Panc1 (cell line): ENCODE measurements around the gene SH2D6. TPM values are rescaled to one million over a fixed set of nuclear protein-coding genes. Genes with fewer than 3 reads are reported as not detected.
A peak's percentile ranks its signal among the peaks of the same experiment; 100 is the strongest.

Source experiments
- ATAC-seq: fragments of 200-7000 bp; cut with Tn5 transposase; 2 replicates; pipeline ENCODE4 v1.9.1; 2020; ENCODE audit warnings: mild to moderate bottlenecking, moderate library complexity
- BruUV-seq: library from RNA; stranded (reverse); fragments of 400-500 nt; replicated peaks from 2 replicates; lab custom pipeline; 2021; lab: Mats Ljungman, UMichigan
- CTCF ChIA-PET: fragments of 300-600 bp; sonication (Branson Sonifier 250); formaldehyde crosslinking; loops from one replicate; lab custom pipeline; 2022; ENCODE audit warnings: antibody characterized with exemption; lab: Charles Lee
- POLR2A ChIA-PET: fragments of 300-600 bp; sonication (Branson Sonifier 250); formaldehyde crosslinking; loops from one replicate; lab custom pipeline; 2022; ENCODE audit warnings: antibody characterized with exemption; lab: Charles Lee
- DNase-seq: peaks from one replicate; pipeline ENCODE4 v3.0.0-alpha.2; 2010; ENCODE audit warnings: low read depth, low spot score
- H3K27ac ChIP-seq: 2 replicates; pipeline ENCODE4 v1.5.1; 2011; ENCODE audit warnings: mild to moderate bottlenecking, low read length, inconsistent platforms
- H3K27me3 ChIP-seq: fragments of 200-500 bp; sonication (Bioruptor generic); 2 replicates; pipeline ENCODE4 v1.6.0; 2014; ENCODE audit warnings: low read length, inconsistent platforms; ENCODE audit not compliant: control insufficient read depth, insufficient read depth
- H3K36me3 ChIP-seq: fragments of 200-500 bp; sonication (Bioruptor generic); 2 replicates; pipeline ENCODE4 v1.5.1; 2014; ENCODE audit warnings: inconsistent platforms, mild to moderate bottlenecking, low read length, moderate library complexity; ENCODE audit not compliant: control insufficient read depth, insufficient read depth
- H3K4me1 ChIP-seq: 2 replicates; pipeline ENCODE4 v1.5.1; 2011; ENCODE audit warnings: inconsistent platforms, mild to moderate bottlenecking, low read length, moderate library complexity; ENCODE audit not compliant: control insufficient read depth, insufficient read depth
- H3K4me3 ChIP-seq, 2 experiments: 2 replicates each; pipeline ENCODE4 v1.5.1; 2011 to 2012; ENCODE audit warnings: low read depth in 2 of 2, low read length in 2 of 2, mild to moderate bottlenecking in 2 of 2, inconsistent platforms in 1 of 2, moderate library complexity in 1 of 2
- H3K9me3 ChIP-seq: fragments of 200-500 bp; sonication (Bioruptor generic); 2 replicates; pipeline ENCODE4 v1.5.1; 2014; ENCODE audit warnings: low read depth, mild to moderate bottlenecking, inconsistent platforms, low read length, moderate library complexity; ENCODE audit not compliant: control insufficient read depth, insufficient read depth
- CTCF ChIP-seq: fragments of 450-650 bp; IDR thresholded peaks from 2 replicates; pipeline ENCODE4 v1.5.1; 2017; ENCODE audit warnings: mild to moderate bottlenecking
- POLR2AphosphoS5 ChIP-seq: IDR thresholded peaks from 2 replicates; pipeline ENCODE4 v1.6.1; 2012; ENCODE audit warnings: mild to moderate bottlenecking, low read depth, low read length, moderate library complexity
- REST ChIP-seq, 2 experiments: IDR thresholded peaks; 2 replicates each; pipeline ENCODE4 v1.6.1; 2011 to 2012; ENCODE audit warnings: low read depth in 2 of 2, control low read depth in 1 of 2, low read length in 1 of 2, mild to moderate bottlenecking in 1 of 2, moderate library complexity in 1 of 2; ENCODE audit not compliant: insufficient read depth in 1 of 2
- SIN3A ChIP-seq: IDR thresholded peaks from 2 replicates; pipeline ENCODE4 v1.6.1; 2012; ENCODE audit warnings: low read depth, mild to moderate bottlenecking, low read length, moderate library complexity, borderline replicate concordance; ENCODE audit not compliant: insufficient read depth
- TCF7L2 ChIP-seq: IDR thresholded peaks from 2 replicates; pipeline ENCODE4 v1.6.1; 2011; ENCODE audit warnings: mild to moderate bottlenecking, low read depth, low read length, inconsistent platforms
- in situ Hi-C: cut with HindIII; loops from 2 replicates; pipeline ENCODE4 v1.10.0; 2016; ENCODE audit warnings: low sequenced_read_pairs, low pct_unique_long_range_greater_than_20kb
- intact Hi-C: fragments of 100-400 bp; cut with micrococcal nuclease; formaldehyde crosslinking; loops from one replicate; pipeline ENCODE4 v1.10.0; 2022; ENCODE audit not compliant: unreplicated experiment
- total RNA-seq: library from RNA; stranded (reverse); gene quantifications from one replicate; pipeline ENCODE4 v1.2.1, GENCODE V29; 2021; ENCODE audit not compliant: unreplicated experiment

Gene SH2D6
- total RNA-seq, 1 experiment from 2014 or later, result 3.3 TPM

GRCh38 chr2:85436836-85437487, 18.4 kb downstream of the SH2D6 start:
- Histone ChIP-seq H3K36me3 (no peaks in the 10 kb centered on the region), H3K9me3 (no peaks in the 10 kb centered on the region), H3K27ac (peak overlapping the region; percentile 91), H3K27me3 (no peaks in the 10 kb centered on the region), H3K4me1 (peaks cover 64% of the 10 kb centered on the region), H3K4me3 (peak overlapping the region in 1 of 2 experiments; percentile 27; a peak in 1 of 4 replicates)
- BruUV-seq, result no TSS peak
- DNase-seq, result no peak
- in situ Hi-C loops, result no loop called here
- TF ChIP-seq CTCF, result no peak
- no peak for TF ChIP-seq TCF7L2
- TF ChIP-seq REST (IDR thresholded peaks at IDR 0.05; ENCODE audit: insufficient read depth in 1 of 2, low read depth in 2 of 2, low read length in 1 of 2), result no peak
- TF ChIP-seq SIN3A, result no peak
- TF ChIP-seq POLR2AphosphoS5, result no peak
- POLR2A ChIA-PET, result interaction anchor here (0.6 to 1.9 kb wide), 8 partner anchors 15 to 109 kb away, joined by 3 to 7 read pairs (median 5); no protein-coding TSS in a partner anchor
- intact Hi-C loops, result no loop called here
- CTCF ChIA-PET, result interaction anchor here (0.5 to 0.8 kb wide), 3 partner anchors 29 to 271 kb away, joined by 3 to 6 read pairs (median 5); no protein-coding TSS in a partner anchor
- peak; percentile 9 for ATAC-seq

- CTCF ChIA-PET, result interaction anchor here (0.5 to 0.8 kb wide), 2 partner anchors 30 to 270 kb away, joined by 3 to 5 read pairs; no protein-coding TSS in a partner anchor
Measured at GRCh38 chr2:85437488-85438200, 19.1 kb downstream of the SH2D6 start.

More at GRCh38 chr2:85437488-85438200, 19.1 kb downstream of the SH2D6 start:
- Histone ChIP-seq H3K27ac (peak overlapping the region; percentile 95), H3K4me3 (peak overlapping the region; percentile 27 to 36), H3K4me1 (peaks cover 64% of the 10 kb centered on the region), H3K9me3 (no peaks in the 10 kb centered on the region), H3K36me3 (no peaks in the 10 kb centered on the region), H3K27me3 (no peaks in the 10 kb centered on the region)
- in situ Hi-C loops, result no loop called here
- DNase-seq (no peak), ATAC-seq (peak; percentile 70)
- intact Hi-C loops, result no loop called here
- TF ChIP-seq POLR2AphosphoS5 (peak; percentile 53; the same call in 1 of the 2 replicates), CTCF (no peak)
- POLR2A ChIA-PET, result interaction anchor here (0.6 to 1.9 kb wide), 9 partner anchors 16 to 108 kb away, joined by 3 to 7 read pairs (median 5); partner anchors contain the start of gene MAT2A
- BruUV-seq, result no TSS peak
